Muscle of arm (tissue), 14 donors: ENCODE measurements around the gene UGT1A3. TPM values are rescaled to one million over a fixed set of nuclear protein-coding genes. Genes with fewer than 3 reads are reported as not detected.
"Not testable (repeated sequence)": the region's sequence is repeated elsewhere in the genome, so short reads cannot be mapped to it uniquely, and the experiment has no call there.

Experiments
- DNase-seq: peaks from one replicate; pipeline ENCODE4 v3.0.0-alpha.2; 2013
- long read RNA-seq, 11 donors: transcript quantifications; one replicate each; lab custom pipeline, GENCODE V29; 2026
- polyA plus RNA-seq, 12 donors: library from polyadenylated mRNA; unstranded; fragments of 120-200 nt; gene quantifications; one replicate each; pipeline ENCODE4 v1.2.1, GENCODE V29; 2013; ENCODE audit not compliant: insufficient read length in 12 of 12

Gene UGT1A3
- not detected for polyA plus RNA-seq
- long read RNA-seq, donor 1: 0 reads
- long read RNA-seq, donor 2: 0 reads
- long read RNA-seq, donor 3: 0 reads
- long read RNA-seq, donor 4: 0 reads
- long read RNA-seq, donor 5: 0 reads
- long read RNA-seq, donor 6: 0 reads
- long read RNA-seq, donor 7: 0 reads
- long read RNA-seq, donor 8: 0 reads
- long read RNA-seq, donor 9: 0 reads
- long read RNA-seq, donor 10: 0 reads
- long read RNA-seq, donor 11: 0 reads

DNA sequence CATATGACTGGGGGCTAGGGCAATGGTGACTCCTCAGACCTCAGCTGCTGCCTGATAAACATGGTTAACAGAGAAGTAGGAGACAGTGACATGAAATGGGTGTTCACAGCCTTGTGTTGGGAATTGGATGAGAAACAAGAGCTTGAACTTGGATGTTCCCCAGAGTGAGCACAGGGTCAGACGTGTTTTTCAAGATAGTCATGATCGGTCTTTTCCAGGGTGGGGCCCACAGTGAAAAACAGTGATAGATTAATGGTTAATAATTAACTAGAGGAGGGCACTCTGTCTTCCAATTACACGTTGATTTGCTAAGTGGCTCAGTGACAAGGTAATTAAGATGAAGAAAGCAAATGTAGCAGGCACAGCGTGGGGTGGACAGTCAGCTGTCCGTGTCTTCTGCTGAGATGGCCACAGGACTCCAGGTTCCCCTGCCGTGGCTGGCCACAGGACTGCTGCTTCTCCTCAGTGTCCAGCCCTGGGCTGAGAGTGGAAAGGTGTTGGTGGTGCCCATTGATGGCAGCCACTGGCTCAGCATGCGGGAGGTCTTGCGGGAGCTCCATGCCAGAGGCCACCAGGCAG is at the start of gene UGT1A3:
Gene UGT1A3, plus strand, starts transcription at position 320 of the 579 bp plus-strand sequence. Its CDS starts 85 bp downstream, at position 405.
- no peak for DNase-seq

DNA sequence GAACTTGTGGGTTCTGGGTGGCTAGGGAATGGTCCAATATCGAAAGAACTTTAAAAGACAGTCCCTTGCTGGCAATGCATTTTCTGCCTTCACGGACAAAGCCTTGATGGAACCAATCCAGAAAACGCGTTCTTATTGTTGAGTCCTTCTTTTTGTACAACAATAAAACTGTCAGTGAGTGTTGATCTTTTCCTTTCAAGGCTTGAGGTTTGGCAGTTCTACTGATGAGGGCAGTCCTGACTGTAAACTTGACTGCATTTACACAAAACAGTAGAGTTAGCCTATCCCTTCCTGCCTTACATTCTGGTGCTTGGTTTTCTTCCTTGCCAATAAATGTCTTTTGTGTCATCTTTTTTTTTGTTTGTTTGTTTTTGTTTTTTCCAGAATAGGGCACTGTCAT is 49.6 kb upstream of the UGT1A3 start:
- DNase-seq: no peak

DNA sequence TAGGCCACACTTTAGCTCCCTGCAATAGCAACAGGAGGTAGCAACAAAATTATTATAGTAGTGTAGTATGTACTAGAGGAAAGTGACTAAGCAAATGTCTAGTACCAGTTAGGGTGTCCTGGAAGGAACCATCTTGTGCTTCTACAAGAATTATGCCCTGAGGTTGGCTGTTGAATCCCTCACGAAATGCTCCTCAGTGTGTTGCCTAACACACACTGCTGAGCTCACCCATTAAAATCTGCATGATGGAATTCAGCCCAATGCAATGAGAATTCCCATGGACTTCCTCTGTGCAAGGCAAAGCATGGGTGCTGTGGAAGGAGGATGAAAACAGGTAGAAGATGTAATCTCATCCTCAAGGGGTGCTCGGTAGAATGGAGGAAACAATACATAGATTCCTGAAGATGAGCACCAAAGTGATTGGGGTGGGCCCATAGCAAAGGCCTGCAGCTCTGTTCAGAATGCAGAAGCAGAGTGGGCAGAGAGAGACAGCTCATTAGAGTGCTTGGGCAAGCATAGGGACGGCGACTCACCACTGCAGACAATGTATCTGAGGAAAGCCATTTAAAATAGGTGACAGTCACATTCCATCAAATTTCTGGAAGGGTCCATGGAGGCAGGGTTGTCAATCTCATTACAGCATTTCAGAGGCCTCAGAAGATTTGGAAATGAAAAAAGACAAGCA is 48.3 kb upstream of the UGT1A3 start:
- DNase-seq: no peak

GRCh38 chr2:233681521-233682099 is 47.2 kb upstream of the UGT1A3 start, which contains the start of gene UGT1A7:
UGT1A7 (plus strand) TSS chr2:233681901; CDS start chr2:233681938, 37 bp downstream.
- no peak for DNase-seq

DNA sequence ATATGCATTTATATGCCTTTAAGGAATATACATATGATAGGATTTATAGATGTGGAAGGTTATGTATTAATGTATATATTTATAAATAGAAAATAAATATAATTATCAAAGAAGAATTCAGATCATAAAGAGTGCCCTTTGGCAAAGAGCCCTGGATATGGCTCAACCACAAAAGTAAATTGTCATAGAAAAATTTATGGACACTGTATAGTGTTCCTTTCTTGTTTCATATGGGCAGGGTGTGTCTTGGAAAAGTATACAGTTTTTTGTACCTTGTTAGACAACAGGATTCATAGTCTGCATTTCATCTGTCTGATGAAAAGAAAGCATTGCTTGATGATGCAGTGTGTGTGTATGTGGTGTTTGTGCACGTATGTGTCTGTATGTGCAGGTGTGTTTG is 44.2 kb upstream of the UGT1A3 start:
- no peak for DNase-seq

GRCh38 chr2:233686928-233687327 is 41.9 kb upstream of the UGT1A3 start:
- no peak for DNase-seq

- no peak for DNase-seq
Measured at GRCh38 chr2:233688341-233688740, 40.5 kb upstream of the UGT1A3 start.

GRCh38 chr2:233689031-233689430 is 39.8 kb upstream of the UGT1A3 start:
- DNase-seq: no peak

DNA sequence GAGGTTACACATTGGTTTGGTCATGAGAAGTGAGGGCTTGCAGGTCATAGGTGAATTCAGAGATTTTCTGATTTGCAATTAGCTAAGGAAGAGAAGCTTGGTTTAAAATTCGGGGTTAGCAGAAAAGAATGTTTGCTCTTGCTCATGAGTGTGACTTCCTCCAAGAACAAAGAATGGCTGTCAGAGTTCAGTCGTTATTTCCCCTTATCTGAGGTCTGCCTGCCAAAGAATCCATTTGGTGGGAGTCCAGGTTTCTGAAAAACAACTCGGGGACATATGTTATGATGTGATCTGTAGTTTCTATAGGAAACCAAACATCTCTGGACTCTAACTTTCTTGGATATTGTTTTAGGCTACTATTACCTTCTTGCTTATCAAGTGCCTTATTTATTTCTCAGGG is 39.3 kb upstream of the UGT1A3 start:
- no peak for DNase-seq

DNA sequence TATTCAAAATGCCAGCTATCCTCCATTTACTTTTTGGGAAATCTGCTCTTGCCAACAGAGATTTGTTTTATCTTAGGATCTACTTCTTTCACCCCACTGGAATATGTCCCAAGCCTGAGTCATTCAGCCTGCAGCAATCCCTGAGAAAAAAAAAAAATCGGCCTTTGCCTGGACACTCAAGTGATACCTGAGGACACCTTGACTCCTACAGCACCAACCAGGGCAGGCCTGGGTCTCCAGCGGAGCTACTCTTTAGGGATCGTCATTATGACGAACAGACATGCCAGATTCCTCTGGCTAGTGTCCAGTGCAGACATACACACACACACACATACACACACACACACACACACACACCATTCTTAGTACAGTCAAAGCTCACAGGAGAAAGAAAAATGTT is 38.4 kb upstream of the UGT1A3 start:
- no peak for DNase-seq

DNA sequence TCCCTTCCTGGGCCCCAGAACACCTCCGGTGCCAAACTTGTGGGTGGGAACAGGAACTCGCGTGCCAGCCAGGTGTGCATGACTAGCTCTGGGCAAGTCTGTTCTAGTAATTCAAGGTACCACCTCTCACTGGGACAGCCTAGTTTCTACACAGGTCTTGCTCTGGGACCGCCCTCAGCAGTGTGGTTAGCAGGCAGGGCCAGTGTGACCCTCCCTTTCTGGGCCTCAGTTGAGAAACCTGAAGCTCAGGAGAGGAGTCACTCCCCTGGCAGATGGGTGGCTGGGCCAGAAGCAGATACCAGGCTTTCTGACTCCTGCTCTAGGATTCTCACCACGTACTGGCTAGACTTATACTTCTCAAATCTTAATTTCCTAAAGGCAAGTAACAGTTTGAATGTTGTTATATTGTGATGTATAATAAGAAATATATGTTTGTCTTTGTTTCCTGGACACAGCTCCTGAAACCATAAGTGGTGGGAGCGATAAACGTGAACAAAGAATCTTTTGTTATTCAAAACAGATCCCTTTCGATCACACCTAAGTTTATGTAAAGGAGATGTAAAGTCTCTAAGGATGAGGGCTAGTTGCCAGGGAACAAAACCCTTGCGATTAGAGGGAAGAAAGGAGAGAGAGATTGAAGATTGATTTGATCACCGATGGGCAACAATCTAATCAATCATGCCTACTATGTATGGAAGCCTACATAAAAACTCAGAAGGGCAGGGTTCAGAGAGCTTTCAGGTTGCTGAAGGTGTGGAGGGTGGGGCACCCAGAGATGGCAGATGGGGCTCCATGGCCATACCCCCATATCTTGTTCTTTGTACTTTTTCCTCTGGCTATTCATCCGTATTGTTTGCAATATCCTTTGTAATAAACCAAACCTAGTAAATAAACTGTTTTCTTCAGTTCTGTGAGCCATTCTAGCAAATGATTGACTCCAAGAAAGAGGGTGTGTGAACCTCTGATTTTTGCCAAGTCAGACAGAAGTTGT is 37.1 kb upstream of the UGT1A3 start:
- DNase-seq: no peak

GRCh38 chr2:233692648-233693047 is 36.2 kb upstream of the UGT1A3 start, which contains the start of gene UGT1A6:
UGT1A6 (plus strand) TSS chr2:233692890; CDS start chr2:233693005, 115 bp downstream.
- no peak for DNase-seq

DNA sequence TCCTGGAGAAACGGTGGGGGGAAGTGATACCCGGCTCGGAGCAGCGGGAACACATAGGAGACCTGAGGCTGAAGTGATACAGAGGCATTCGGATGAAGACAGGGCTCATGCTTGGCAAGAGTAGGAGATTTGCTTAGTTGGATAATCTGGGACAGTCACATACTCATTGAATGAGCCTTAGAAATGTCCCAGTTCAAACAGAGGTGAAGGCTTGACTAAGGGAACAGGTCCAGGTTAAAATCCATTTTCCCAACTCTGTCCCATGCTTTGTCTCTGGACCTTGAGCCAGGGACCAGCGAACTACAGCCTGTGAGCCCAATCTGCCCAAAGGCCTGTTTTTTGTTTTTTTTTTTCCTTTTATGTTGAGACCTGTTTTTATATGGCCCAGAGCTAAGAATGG is 34.9 kb upstream of the UGT1A3 start:
- DNase-seq: no peak

DNA sequence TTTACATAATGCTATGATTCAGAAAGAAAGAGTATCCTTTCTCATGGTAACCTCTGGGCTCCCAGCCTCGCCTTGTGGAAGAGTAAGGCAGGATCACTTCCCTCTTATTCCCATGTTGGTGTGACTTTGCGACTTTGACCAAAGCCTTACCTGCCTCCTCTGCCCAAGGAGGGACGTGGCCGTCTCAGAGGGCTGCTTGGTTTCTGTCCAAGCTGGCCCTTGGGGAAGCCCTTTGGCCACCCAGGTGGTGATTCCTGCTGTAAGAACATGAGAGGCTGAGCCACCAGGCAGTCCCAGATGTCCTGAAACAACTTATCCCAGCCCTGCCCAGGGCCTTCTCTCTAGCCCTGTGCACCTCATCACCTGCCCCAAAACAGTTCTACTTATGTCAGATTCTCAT is 30.1 kb upstream of the UGT1A3 start:
- DNase-seq: no peak

DNA sequence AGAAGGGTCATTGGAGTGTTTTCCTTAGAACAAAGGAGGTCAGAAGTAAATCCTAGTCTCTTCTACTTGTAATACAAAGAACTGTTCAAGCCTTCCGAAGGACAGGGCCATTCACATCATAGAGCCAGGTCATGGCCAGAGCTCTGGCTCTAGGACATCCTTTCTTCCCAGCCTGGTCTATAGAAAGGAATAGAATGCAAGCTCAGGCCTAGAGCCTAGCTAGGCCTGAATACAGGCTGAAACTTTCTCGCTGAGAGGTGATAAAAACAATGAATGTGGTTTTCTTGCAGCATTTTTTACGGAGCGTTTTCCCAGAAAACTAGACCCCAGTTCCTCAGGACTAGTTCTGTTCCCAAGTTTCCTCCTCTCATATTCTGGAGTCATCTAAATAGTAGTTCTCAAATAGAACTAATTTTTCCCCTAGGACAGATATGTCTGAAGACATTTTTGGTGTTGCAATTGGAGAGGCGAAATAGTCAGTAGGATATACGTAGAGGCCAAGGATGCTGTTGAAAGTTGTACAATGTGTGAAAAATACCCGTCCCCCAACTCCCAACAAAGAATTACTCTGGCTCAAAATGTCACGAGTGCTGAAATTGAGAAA is 29.3 kb upstream of the UGT1A3 start:
- DNase-seq: no peak

- no peak for DNase-seq
Measured at GRCh38 chr2:233700028-233700635, 28.7 kb upstream of the UGT1A3 start.

- DNase-seq: not testable (repeated sequence)
Measured at GRCh38 chr2:233700842-233701241, 28.0 kb upstream of the UGT1A3 start.

DNA sequence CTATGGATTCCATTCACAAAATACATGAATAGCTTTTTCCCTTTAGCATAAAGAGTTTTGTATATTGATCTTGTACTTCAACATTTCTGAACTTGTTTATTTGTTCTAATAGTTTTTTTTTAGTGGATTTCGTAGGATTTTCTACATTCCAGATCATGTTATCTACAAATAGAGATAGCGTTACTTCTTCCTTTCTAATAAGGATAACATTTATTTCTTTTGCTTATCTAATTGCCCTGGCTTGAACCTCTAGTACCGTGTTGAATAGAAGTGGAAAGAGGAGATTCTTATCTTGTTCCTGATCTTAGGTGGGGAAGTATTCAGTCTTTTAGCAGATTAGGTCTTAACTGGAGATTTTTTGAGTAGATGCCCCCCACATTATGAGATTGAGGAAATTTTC is 26.6 kb upstream of the UGT1A3 start:
- no peak for DNase-seq

DNA sequence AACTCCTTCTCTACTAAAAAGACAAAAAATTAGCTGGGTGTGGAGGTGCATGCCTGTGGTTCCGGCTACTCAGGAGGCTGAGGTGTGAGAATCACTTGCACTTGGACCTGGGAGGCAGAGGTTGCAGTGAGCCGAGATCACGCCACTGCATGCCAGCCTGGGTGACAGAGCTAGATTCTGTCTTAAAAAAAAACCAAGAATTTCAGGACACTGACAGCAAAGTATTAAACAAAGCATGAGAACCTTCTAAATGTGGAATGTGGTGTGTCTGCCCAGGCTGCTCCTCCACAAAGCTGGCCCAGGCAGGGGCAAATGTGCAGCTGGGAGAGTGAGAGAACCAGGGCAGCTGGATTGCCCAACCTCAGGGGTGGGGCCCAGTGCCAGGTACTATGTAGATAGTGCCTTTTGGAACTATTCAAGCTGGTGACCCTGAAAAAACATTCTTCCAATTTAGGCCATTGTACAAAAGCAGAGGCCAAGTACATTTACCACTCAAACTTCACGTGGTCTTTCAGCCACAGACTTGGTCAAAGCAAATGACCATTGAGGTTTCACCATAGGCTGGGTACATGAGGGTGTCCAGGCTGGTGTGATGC is 22.8 kb upstream of the UGT1A3 start:
- no peak for DNase-seq

DNA sequence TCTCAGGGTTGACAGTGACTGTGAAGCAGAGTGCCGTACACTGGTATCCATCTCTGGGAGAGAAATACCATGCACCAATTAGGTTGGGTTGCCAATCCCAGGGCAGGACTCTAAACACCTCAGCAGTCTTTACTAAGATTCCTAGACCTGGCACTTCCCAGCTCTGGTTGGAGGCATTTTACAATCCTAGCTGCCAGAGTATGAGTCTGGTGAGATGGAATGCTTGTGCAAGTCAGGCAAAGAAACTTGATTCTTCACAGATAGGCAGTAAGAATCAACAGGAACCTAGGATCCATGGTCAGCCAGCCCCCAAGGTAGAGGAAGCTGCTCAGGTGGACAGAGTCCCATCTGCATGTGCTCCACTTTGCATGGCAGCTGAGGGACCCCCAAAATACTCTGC is 22.1 kb upstream of the UGT1A3 start:
- no peak for DNase-seq
